ENCODE data around the gene RPGRIP1. TPM values are rescaled to one million over a fixed set of nuclear protein-coding genes. Genes with fewer than 3 reads are reported as not detected.

Gene RPGRIP1
- 0.29 to 0.35 TPM (median 0.29 TPM) in 3 replicates for total RNA-seq

GRCh38 chr14:21279783-21280182 lies at the start of gene RPGRIP1:
RPGRIP1 (plus strand) TSS chr14:21280083; CDS start chr14:21287977, 7,894 bp downstream.
- H3K9me3 Mint-ChIP-seq: no peaks in the 10 kb centered on the region
- no peak for TF ChIP-seq CTCF (IDR thresholded peaks at IDR 0.05; ENCODE audit: unreplicated experiment)

GRCh38 chr14:21231020-21231652 lies 48.7 kb upstream of the RPGRIP1 start:
- peaks cover 49% of the 10 kb centered on the region for H3K36me3 Mint-ChIP-seq
- H3K27me3 Mint-ChIP-seq (ENCODE audit: low read depth): no peaks in the 10 kb centered on the region
- no peak for DNase-seq (ENCODE audit: low spot score in 2 of 2, unreplicated experiment in 2 of 2)
- TF ChIP-seq CTCF (IDR thresholded peaks at IDR 0.05; ENCODE audit: unreplicated experiment): no peak
- peaks cover 17% of the 10 kb centered on the region for H3K4me1 Mint-ChIP-seq
- H3K27ac Mint-ChIP-seq: peak overlapping the region; percentile 63
- no peaks in the 10 kb centered on the region for H3K9me3 Mint-ChIP-seq
- no peak overlapping the region for H3K4me3 Mint-ChIP-seq

More at GRCh38 chr14:21279783-21280182, at the start of gene RPGRIP1:
- Mint-ChIP-seq H3K36me3 (no peaks in the 10 kb centered on the region), H3K27ac (no peak within 1 kb of the TSS), H3K27me3 (ENCODE audit: low read depth) (no peaks in the 10 kb centered on the region), H3K4me3 (no peak within 1 kb of the TSS), H3K4me1 (no peaks in the 10 kb centered on the region)
- DNase-seq (ENCODE audit: low spot score in 2 of 2, unreplicated experiment in 2 of 2): no peak

- H3K36me3 Mint-ChIP-seq: peaks cover 44% of the 10 kb centered on the region
- H3K27ac Mint-ChIP-seq: peak overlapping the region; percentile 56
- H3K4me3 Mint-ChIP-seq: no peak overlapping the region
These were observed 46.3 kb upstream of the RPGRIP1 start for GRCh38 chr14:21233457-21234076.

GRCh38 chr14:21234112-21234511 lies 45.8 kb upstream of the RPGRIP1 start:
- Mint-ChIP-seq H3K36me3 (peaks cover 47% of the 10 kb centered on the region), H3K9me3 (no peaks in the 10 kb centered on the region), H3K27ac (peak overlapping the region; percentile 61), H3K27me3 (ENCODE audit: low read depth) (no peaks in the 10 kb centered on the region), H3K4me3 (no peak overlapping the region), H3K4me1 (peaks cover 13% of the 10 kb centered on the region)
- no peak for DNase-seq (ENCODE audit: low spot score in 2 of 2, unreplicated experiment in 2 of 2)
- no peak for TF ChIP-seq CTCF (IDR thresholded peaks at IDR 0.05; ENCODE audit: unreplicated experiment)

More at GRCh38 chr14:21233457-21234076, 46.3 kb upstream of the RPGRIP1 start:
- no peak for DNase-seq (ENCODE audit: low spot score in 2 of 2, unreplicated experiment in 2 of 2)
- no peaks in the 10 kb centered on the region for H3K9me3 Mint-ChIP-seq
- peaks cover 13% of the 10 kb centered on the region for H3K4me1 Mint-ChIP-seq
- H3K27me3 Mint-ChIP-seq (ENCODE audit: low read depth): no peaks in the 10 kb centered on the region
- TF ChIP-seq CTCF (IDR thresholded peaks at IDR 0.05; ENCODE audit: unreplicated experiment): no peak

- Mint-ChIP-seq H3K9me3 (no peaks in the 10 kb centered on the region), H3K27ac (peak overlapping the region; percentile 30), H3K4me1 (peaks cover 16% of the 10 kb centered on the region), H3K36me3 (peaks cover 23% of the 10 kb centered on the region), H3K4me3 (no peak overlapping the region), H3K27me3 (ENCODE audit: low read depth) (no peaks in the 10 kb centered on the region)
- DNase-seq (ENCODE audit: low spot score in 2 of 2, unreplicated experiment in 2 of 2): no peak
- TF ChIP-seq CTCF (IDR thresholded peaks at IDR 0.05; ENCODE audit: unreplicated experiment): no peak
These were observed 42.7 kb upstream of the RPGRIP1 start for GRCh38 chr14:21236948-21237797.

All from mesothelial cell of epicardium (in vitro differentiated cells).